ENCODE measurements around the gene SLC35E2B. TPM values are rescaled to one million over a fixed set of nuclear protein-coding genes. Genes with fewer than 3 reads are reported as not detected.

SLC35E2B gene
- total and polyA plus RNA-seq, 2 of the 13 experiments (the other 11 are each of a cell fraction or from before 2014, with no cell fraction given): 14.1 to 19.7 TPM

GRCh38 chr1:1678581-1679380 lies 13.8 kb downstream of the SLC35E2B start (continued):
- TF ChIP-seq CSRNP1 (CRISPR knock-in tag; IDR thresholded peaks at IDR 0.05) (0 out of 2 replicates have a peak, but pooled peaks have one; percentile 41), THAP11 (CRISPR knock-in tag; IDR thresholded peaks at IDR 0.05) (peak; percentile 72), ZBTB2 (CRISPR knock-in tag; IDR thresholded peaks at IDR 0.05; ENCODE audit: low read depth) (no peak; the same call in 1 of the 2 replicates), ZNF446 (CRISPR knock-in tag; IDR thresholded peaks at IDR 0.05) (no peak), ZNF256 (CRISPR knock-in tag; conservative IDR thresholded peaks at IDR 0.05) (no peak), HNF4A (CRISPR knock-in tag; IDR thresholded peaks at IDR 0.05) (peak; percentile 78), ZNF710 (CRISPR knock-in tag; IDR thresholded peaks at IDR 0.05; ENCODE audit: borderline replicate concordance) (peak; percentile 79; the same call in 1 of the 2 replicates), KLF16 (CRISPR knock-in tag; IDR thresholded peaks at IDR 0.05) (peak in 1 of 2 experiments; percentile 58; a peak in 2 of 4 replicates), DMAP1 (CRISPR knock-in tag; IDR thresholded peaks at IDR 0.05) (peak; percentile 81), MLX (CRISPR knock-in tag; IDR thresholded peaks at IDR 0.05) (peak; percentile 67; the same call in 1 of the 2 replicates), SALL2 (CRISPR knock-in tag; IDR thresholded peaks at IDR 0.05) (peak; percentile 24; the same call in 1 of the 2 replicates), ZNF770 (CRISPR knock-in tag; IDR thresholded peaks at IDR 0.05) (peak; percentile 70; the same call in 1 of the 2 replicates), ZNF577 (CRISPR knock-in tag; IDR thresholded peaks at IDR 0.05; ENCODE audit: borderline replicate concordance, low read depth) (no peak), ZNF878 (CRISPR knock-in tag; IDR thresholded peaks at IDR 0.05) (peak; percentile 75; the same call in 1 of the 2 replicates), ZNF552 (CRISPR knock-in tag; IDR thresholded peaks at IDR 0.05; ENCODE audit: borderline replicate concordance) (0 out of 2 replicates have a peak, but pooled peaks have one; percentile 44), KLF15 (CRISPR knock-in tag; IDR thresholded peaks at IDR 0.05; ENCODE audit: borderline replicate concordance) (0 out of 2 replicates have a peak, but pooled peaks have one; percentile 50), ZNF589 (CRISPR knock-in tag; conservative IDR thresholded peaks at IDR 0.05) (0 out of 2 replicates have a peak, but pooled peaks have one; percentile 31)
- TF ChIP-seq, protein P1, sequence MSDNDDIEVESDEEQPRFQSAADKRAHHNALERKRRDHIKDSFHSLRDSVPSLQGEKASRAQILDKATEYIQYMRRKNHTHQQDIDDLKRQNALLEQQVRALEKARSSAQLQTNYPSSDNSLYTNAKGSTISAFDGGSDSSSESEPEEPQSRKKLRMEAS (IDR thresholded peaks at IDR 0.05): peak; percentile 92

All from HepG2 (cell line).